Liver (tissue), 3 donors: ENCODE results near the gene ATP6V1D.

Experiments
- EGR1 ChIP-seq, 2 donors: IDR thresholded peaks; 2 replicates each; pipeline ENCODE4 v1.6.1; 2016 to 2018; ENCODE audit warnings: antibody characterized with exemption in 2 of 2, low read depth in 2 of 2
- FOXA2 ChIP-seq: IDR thresholded peaks from 2 replicates; pipeline ENCODE4 v1.6.1; 2016; ENCODE audit warnings: antibody characterized with exemption
- GABPA ChIP-seq, 2 donors: IDR thresholded peaks in 1 of 2; conservative IDR thresholded peaks in 1 of 2; 2 replicates each; pipeline ENCODE4 v1.6.1; 2016; ENCODE audit warnings: antibody characterized with exemption in 2 of 2, mild to moderate bottlenecking in 1 of 2, moderate library complexity in 1 of 2
- HNF4A ChIP-seq, 2 donors: conservative IDR thresholded peaks; 2 replicates each; pipeline ENCODE4 v1.6.1; 2016; ENCODE audit warnings: antibody characterized with exemption in 2 of 2, mild to moderate bottlenecking in 2 of 2
- RAD21 ChIP-seq, 2 donors: IDR thresholded peaks; 2 replicates each; pipeline ENCODE4 v1.6.1; 2016; ENCODE audit warnings: antibody characterized with exemption in 2 of 2, mild to moderate bottlenecking in 2 of 2
- RXRA ChIP-seq, 2 donors: IDR thresholded peaks; 2 replicates each; pipeline ENCODE4 v1.6.1; 2017 to 2018; ENCODE audit warnings: antibody characterized with exemption in 2 of 2, mild to moderate bottlenecking in 1 of 2
- SP1 ChIP-seq: IDR thresholded peaks from 2 replicates; pipeline ENCODE4 v1.6.1; 2018; ENCODE audit warnings: antibody characterized with exemption, mild to moderate bottlenecking
- TAF1 ChIP-seq: conservative IDR thresholded peaks from 2 replicates; pipeline ENCODE4 v1.6.1; 2016; ENCODE audit warnings: antibody characterized with exemption, mild to moderate bottlenecking
- TF ChIP-seq, protein P1 (sequence below): fragments of 150-350 bp; IDR thresholded peaks from 2 replicates; pipeline ENCODE4 v1.5.1; 2017; ENCODE audit warnings: improper control_type of control experiment, low read depth, low read length; ENCODE audit not compliant: missing input control
- TF ChIP-seq, protein P2 (sequence below): IDR thresholded peaks from 2 replicates; pipeline ENCODE4 v1.6.1; 2016; ENCODE audit warnings: antibody characterized with exemption
- TF ChIP-seq, protein P3 (sequence below): IDR thresholded peaks from 2 replicates; pipeline ENCODE4 v1.6.1; 2016; ENCODE audit warnings: antibody characterized with exemption, mild to moderate bottlenecking
- TF ChIP-seq, protein P4 (sequence below): IDR thresholded peaks from 2 replicates; pipeline ENCODE4 v1.6.1; 2016; ENCODE audit warnings: antibody characterized with exemption
- TF ChIP-seq, protein P5 (sequence below): IDR thresholded peaks from 2 replicates; pipeline ENCODE4 v1.6.1; 2016; ENCODE audit warnings: antibody characterized with exemption
- donor health status: healthy.
- donor health status: healthy.

DNA sequence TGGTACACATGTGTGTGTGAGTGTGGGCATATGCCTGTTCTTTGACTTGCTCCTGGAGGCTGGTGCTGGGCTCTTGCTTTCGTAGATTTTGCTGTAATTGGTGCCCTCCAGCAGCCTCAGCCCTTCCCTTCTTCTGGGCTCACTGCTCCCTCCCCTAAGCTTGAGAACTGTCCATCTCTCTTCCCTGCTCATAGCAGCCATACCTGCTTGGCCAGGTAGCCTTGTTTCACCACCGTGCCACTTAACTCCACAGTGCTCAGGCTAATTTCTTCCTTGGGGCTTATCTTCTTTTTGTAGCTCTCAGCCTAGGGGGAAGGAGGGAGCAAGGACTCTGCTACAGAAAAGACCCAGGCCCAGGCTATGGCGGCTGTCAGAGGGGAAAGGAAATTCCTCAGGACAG, 32.5 kb upstream of the ATP6V1D start:
- TF ChIP-seq, protein P1, sequence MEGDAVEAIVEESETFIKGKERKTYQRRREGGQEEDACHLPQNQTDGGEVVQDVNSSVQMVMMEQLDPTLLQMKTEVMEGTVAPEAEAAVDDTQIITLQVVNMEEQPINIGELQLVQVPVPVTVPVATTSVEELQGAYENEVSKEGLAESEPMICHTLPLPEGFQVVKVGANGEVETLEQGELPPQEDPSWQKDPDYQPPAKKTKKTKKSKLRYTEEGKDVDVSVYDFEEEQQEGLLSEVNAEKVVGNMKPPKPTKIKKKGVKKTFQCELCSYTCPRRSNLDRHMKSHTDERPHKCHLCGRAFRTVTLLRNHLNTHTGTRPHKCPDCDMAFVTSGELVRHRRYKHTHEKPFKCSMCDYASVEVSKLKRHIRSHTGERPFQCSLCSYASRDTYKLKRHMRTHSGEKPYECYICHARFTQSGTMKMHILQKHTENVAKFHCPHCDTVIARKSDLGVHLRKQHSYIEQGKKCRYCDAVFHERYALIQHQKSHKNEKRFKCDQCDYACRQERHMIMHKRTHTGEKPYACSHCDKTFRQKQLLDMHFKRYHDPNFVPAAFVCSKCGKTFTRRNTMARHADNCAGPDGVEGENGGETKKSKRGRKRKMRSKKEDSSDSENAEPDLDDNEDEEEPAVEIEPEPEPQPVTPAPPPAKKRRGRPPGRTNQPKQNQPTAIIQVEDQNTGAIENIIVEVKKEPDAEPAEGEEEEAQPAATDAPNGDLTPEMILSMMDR: no peak
- TF ChIP-seq, protein P2, sequence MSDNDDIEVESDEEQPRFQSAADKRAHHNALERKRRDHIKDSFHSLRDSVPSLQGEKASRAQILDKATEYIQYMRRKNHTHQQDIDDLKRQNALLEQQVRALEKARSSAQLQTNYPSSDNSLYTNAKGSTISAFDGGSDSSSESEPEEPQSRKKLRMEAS: no peak
- TF ChIP-seq FOXA2 (no peak), RXRA (IDR thresholded peaks at IDR 0.05) (no peak), HNF4A (conservative IDR thresholded peaks at IDR 0.05) (no peak), TAF1 (no peak), RAD21 (IDR thresholded peaks at IDR 0.05) (no peak), GABPA (IDR thresholded peaks at IDR 0.05 in 1 of 2, conservative IDR thresholded peaks at IDR 0.05 in 1 of 2) (no peak), EGR1 (IDR thresholded peaks at IDR 0.05; ENCODE audit: low read depth in 2 of 2) (no peak), SP1 (no peak)
- TF ChIP-seq, protein P3, sequence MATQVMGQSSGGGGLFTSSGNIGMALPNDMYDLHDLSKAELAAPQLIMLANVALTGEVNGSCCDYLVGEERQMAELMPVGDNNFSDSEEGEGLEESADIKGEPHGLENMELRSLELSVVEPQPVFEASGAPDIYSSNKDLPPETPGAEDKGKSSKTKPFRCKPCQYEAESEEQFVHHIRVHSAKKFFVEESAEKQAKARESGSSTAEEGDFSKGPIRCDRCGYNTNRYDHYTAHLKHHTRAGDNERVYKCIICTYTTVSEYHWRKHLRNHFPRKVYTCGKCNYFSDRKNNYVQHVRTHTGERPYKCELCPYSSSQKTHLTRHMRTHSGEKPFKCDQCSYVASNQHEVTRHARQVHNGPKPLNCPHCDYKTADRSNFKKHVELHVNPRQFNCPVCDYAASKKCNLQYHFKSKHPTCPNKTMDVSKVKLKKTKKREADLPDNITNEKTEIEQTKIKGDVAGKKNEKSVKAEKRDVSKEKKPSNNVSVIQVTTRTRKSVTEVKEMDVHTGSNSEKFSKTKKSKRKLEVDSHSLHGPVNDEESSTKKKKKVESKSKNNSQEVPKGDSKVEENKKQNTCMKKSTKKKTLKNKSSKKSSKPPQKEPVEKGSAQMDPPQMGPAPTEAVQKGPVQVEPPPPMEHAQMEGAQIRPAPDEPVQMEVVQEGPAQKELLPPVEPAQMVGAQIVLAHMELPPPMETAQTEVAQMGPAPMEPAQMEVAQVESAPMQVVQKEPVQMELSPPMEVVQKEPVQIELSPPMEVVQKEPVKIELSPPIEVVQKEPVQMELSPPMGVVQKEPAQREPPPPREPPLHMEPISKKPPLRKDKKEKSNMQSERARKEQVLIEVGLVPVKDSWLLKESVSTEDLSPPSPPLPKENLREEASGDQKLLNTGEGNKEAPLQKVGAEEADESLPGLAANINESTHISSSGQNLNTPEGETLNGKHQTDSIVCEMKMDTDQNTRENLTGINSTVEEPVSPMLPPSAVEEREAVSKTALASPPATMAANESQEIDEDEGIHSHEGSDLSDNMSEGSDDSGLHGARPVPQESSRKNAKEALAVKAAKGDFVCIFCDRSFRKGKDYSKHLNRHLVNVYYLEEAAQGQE: no peak
- TF ChIP-seq, protein P4, sequence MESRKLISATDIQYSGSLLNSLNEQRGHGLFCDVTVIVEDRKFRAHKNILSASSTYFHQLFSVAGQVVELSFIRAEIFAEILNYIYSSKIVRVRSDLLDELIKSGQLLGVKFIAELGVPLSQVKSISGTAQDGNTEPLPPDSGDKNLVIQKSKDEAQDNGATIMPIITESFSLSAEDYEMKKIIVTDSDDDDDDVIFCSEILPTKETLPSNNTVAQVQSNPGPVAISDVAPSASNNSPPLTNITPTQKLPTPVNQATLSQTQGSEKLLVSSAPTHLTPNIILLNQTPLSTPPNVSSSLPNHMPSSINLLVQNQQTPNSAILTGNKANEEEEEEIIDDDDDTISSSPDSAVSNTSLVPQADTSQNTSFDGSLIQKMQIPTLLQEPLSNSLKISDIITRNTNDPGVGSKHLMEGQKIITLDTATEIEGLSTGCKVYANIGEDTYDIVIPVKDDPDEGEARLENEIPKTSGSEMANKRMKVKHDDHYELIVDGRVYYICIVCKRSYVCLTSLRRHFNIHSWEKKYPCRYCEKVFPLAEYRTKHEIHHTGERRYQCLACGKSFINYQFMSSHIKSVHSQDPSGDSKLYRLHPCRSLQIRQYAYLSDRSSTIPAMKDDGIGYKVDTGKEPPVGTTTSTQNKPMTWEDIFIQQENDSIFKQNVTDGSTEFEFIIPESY: no peak
- TF ChIP-seq, protein P5, sequence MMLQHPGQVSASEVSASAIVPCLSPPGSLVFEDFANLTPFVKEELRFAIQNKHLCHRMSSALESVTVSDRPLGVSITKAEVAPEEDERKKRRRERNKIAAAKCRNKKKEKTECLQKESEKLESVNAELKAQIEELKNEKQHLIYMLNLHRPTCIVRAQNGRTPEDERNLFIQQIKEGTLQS: no peak
